ENCODE results near the gene NAALADL2. TPM values are rescaled to one million over a fixed set of nuclear protein-coding genes. Genes with fewer than 3 reads are reported as not detected.

The NAALADL2 gene
- total and polyA plus RNA-seq, 9 of the 15 experiments (the other 6 are each of a cell fraction or from before 2014, with no cell fraction given), result 0.29 to 1.1 (median 0.79) TPM; not detected in 1

DNA sequence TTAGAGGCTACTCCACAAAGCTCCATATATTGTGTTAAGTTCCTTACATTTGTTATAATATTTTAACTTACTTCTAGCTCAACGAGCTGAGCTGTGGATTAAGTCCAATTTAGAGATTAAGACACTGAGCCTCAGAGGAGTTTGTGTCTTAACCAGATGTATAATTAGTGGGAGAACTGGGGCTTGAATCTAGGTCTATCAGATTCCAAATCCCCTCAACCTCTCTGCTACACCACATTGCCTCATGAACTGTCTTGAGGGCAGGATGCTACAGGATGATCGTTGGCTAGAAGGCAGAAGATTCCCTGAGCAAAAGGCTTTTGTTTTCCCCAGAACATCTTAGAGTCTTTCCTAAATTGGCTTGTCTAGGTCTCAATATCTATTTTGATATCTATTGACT is 890.8 kb downstream of the NAALADL2 start:
- Histone ChIP-seq H3K27me3 (ENCODE audit: control insufficient read depth in 2 of 2, insufficient read depth in 2 of 2, low read length in 2 of 2) (no peaks in the 10 kb centered on the region), H3K4me2 (ENCODE audit: insufficient read depth, low read length) (no peak overlapping the region), H3K9ac (ENCODE audit: insufficient read depth in 1 of 2, low read depth in 2 of 2, low read length in 2 of 2) (no peak overlapping the region), H3K4me3 (no peak overlapping the region), H4K20me1 (replicated peaks; ENCODE audit: control insufficient read depth, insufficient read depth, low read length) (no peaks in the 10 kb centered on the region), H3K9me3 (replicated peaks; ENCODE audit: control insufficient read depth, insufficient read depth, low read depth, low read length) (no peaks in the 10 kb centered on the region), H3K4me1 (replicated peaks in 1 of 2; ENCODE audit: control insufficient read depth in 2 of 2, insufficient read depth in 2 of 2, low read length in 2 of 2) (no peaks in the 10 kb centered on the region), H3K79me2 (ENCODE audit: control insufficient read depth, insufficient read depth, low read length) (no peaks in the 10 kb centered on the region), H3K27ac (ENCODE audit: extremely low read depth, low read depth, low read length) (no peak overlapping the region), H2AFZ (ENCODE audit: low read depth, low read length) (no peak overlapping the region), H3K9me1 (ENCODE audit: control insufficient read depth, insufficient read depth, low read length) (no peaks in the 10 kb centered on the region), H3K36me3 (ENCODE audit: control insufficient read depth, insufficient read depth, low read length) (no peaks in the 10 kb centered on the region)
- POLR2A ChIA-PET, result no interaction called here
- WGBS (ENCODE audit: insufficient coverage, low coverage, missing lambda C conversion rate), result 0% methylated on average over 2 of the region's 2 CpGs
- TF ChIP-seq, protein P1, sequence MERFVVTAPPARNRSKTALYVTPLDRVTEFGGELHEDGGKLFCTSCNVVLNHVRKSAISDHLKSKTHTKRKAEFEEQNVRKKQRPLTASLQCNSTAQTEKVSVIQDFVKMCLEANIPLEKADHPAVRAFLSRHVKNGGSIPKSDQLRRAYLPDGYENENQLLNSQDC (CRISPR knock-in tag; IDR thresholded peaks at IDR 0.05), result no peak
- TF ChIP-seq ZNF830 (CRISPR knock-in tag; IDR thresholded peaks at IDR 0.05) (no peak), MCM7 (IDR thresholded peaks at IDR 0.05) (no peak), HLTF (IDR thresholded peaks at IDR 0.05) (no peak)
- TF ChIP-seq, protein P2, sequence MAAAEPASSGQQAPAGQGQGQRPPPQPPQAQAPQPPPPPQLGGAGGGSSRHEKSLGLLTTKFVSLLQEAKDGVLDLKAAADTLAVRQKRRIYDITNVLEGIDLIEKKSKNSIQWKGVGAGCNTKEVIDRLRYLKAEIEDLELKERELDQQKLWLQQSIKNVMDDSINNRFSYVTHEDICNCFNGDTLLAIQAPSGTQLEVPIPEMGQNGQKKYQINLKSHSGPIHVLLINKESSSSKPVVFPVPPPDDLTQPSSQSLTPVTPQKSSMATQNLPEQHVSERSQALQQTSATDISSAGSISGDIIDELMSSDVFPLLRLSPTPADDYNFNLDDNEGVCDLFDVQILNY (CRISPR knock-in tag; IDR thresholded peaks at IDR 0.05), result no peak
- TF ChIP-seq, protein P3, sequence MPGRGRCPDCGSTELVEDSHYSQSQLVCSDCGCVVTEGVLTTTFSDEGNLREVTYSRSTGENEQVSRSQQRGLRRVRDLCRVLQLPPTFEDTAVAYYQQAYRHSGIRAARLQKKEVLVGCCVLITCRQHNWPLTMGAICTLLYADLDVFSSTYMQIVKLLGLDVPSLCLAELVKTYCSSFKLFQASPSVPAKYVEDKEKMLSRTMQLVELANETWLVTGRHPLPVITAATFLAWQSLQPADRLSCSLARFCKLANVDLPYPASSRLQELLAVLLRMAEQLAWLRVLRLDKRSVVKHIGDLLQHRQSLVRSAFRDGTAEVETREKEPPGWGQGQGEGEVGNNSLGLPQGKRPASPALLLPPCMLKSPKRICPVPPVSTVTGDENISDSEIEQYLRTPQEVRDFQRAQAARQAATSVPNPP (IDR thresholded peaks at IDR 0.05; ENCODE audit: borderline replicate concordance, insufficient read depth, insufficient read length), result no peak
- no peak for DNase-seq (ENCODE audit: extremely low read depth in 1 of 4, low spot score in 3 of 4)
- BruUV-seq (replicated peaks), result no TSS peak
- intact Hi-C loops (cut with micrococcal nuclease), result no loop called here
- in situ Hi-C loops (cut with MboI), result no loop called here
- CTCF ChIA-PET (ENCODE audit: low intra/inter-chr PET ratio), result no interaction called here
- ATAC-seq, result no peak
- no peak for FAIRE-seq
